Astrocyte of the cerebellum (primary cell): ENCODE measurements around the gene KIZ.
A peak's percentile ranks its signal among the peaks of the same experiment; 100 is the strongest.

Experiments
- DNase-seq: peaks from one replicate; pipeline ENCODE4 v3.0.0-alpha.2; 2011; ENCODE audit warnings: low read depth
- H3K4me3 ChIP-seq: 2 replicates; pipeline ENCODE4 v1.5.1; 2011; ENCODE audit warnings: mild to moderate bottlenecking, low read depth, low read length, moderate library complexity
- CTCF ChIP-seq: IDR thresholded peaks from 2 replicates; pipeline ENCODE4 v1.5.1; 2012; ENCODE audit warnings: low read length, low read depth, moderate library complexity, mild to moderate bottlenecking; ENCODE audit errors: missing control alignments
- in situ Hi-C: cut with HindIII; loops from 2 replicates; pipeline ENCODE4 v1.10.0; 2017; ENCODE audit warnings: low sequenced_read_pairs

KIZ gene

GRCh38 chr20:21124190-21124589 is 1.7 kb upstream of the KIZ start:
- in situ Hi-C loops, result no loop called here
- DNase-seq, result no peak
- TF ChIP-seq CTCF, result no peak
- H3K4me3 ChIP-seq, result no peak overlapping the region

GRCh38 chr20:21125072-21125848 is 622 bp upstream of the KIZ start:
- peak; percentile 17 for TF ChIP-seq CTCF
- DNase-seq, result no peak
- in situ Hi-C loops, result no loop called here
- H3K4me3 ChIP-seq, result peak overlapping the region; percentile 95

- in situ Hi-C loops, result no loop called here
- no peak for TF ChIP-seq CTCF
- peak overlapping the region; percentile 95 for H3K4me3 ChIP-seq
- DNase-seq, result no peak
Measured at GRCh38 chr20:21126581-21126870, 644 bp downstream of the KIZ start.

- no peak for DNase-seq
- no peak for TF ChIP-seq CTCF
- in situ Hi-C loops, result no loop called here
- H3K4me3 ChIP-seq, result no peak overlapping the region
Measured at GRCh38 chr20:21127201-21127981, 1.5 kb downstream of the KIZ start.

- H3K4me3 ChIP-seq, result no peak overlapping the region
- in situ Hi-C loops, result no loop called here
- no peak for TF ChIP-seq CTCF
- DNase-seq, result no peak
Measured at GRCh38 chr20:21129861-21130260, 4.0 kb downstream of the KIZ start.

- TF ChIP-seq CTCF, result no peak
- in situ Hi-C loops, result no loop called here
- DNase-seq, result no peak
- H3K4me3 ChIP-seq, result no peak overlapping the region
Measured at GRCh38 chr20:21133404-21133803, 7.5 kb downstream of the KIZ start.
